ENCODE results near the gene CLPX. TPM values are rescaled to one million over a fixed set of nuclear protein-coding genes. Genes with fewer than 3 reads are reported as not detected.
"Not testable (repeated sequence)": the region's sequence is repeated elsewhere in the genome, so short reads cannot be mapped to it uniquely, and the experiment has no call there.

CLPX gene
- total RNA-seq, 2 donors from 2014 or later = 39.0 to 63.5 TPM

- Mint-ChIP-seq H3K36me3 (no peaks in the 10 kb centered on the region), H3K4me1 (ENCODE audit: low read depth in 2 of 2) (no peaks in the 10 kb centered on the region), H3K27me3 (no peaks in the 10 kb centered on the region), H3K27ac (no peak overlapping the region), H3K4me3 (no peak overlapping the region), H3K9me3 (no peaks in the 10 kb centered on the region)
- ATAC-seq = no peak
- DNase-seq (ENCODE audit: low spot score) = no peak
Observed at GRCh38 chr15:65196637-65197336, 11.6 kb upstream of the CLPX start.

- DNase-seq (ENCODE audit: low spot score) = no peak
- Mint-ChIP-seq H3K4me3 (no peak overlapping the region), H3K27me3 (no peaks in the 10 kb centered on the region), H3K9me3 (no peaks in the 10 kb centered on the region), H3K27ac (no peak overlapping the region), H3K36me3 (no peaks in the 10 kb centered on the region), H3K4me1 (ENCODE audit: low read depth in 2 of 2) (no peaks in the 10 kb centered on the region)
- ATAC-seq = no peak
Observed at GRCh38 chr15:65195548-65195923, 10.4 kb upstream of the CLPX start.

GRCh38 chr15:65194826-65195547 lies 9.8 kb upstream of the CLPX start:
- DNase-seq (ENCODE audit: low spot score) (no peak), ATAC-seq (no peak)
- H3K9me3 Mint-ChIP-seq = no peaks in the 10 kb centered on the region
- H3K27ac Mint-ChIP-seq = no peak overlapping the region
- H3K27me3 Mint-ChIP-seq = no peaks in the 10 kb centered on the region
- no peaks in the 10 kb centered on the region for H3K4me1 Mint-ChIP-seq (ENCODE audit: low read depth in 2 of 2)
- H3K4me3 Mint-ChIP-seq = no peak overlapping the region
- no peaks in the 10 kb centered on the region for H3K36me3 Mint-ChIP-seq

GRCh38 chr15:65192016-65192415 lies 6.9 kb upstream of the CLPX start:
- H3K27me3 Mint-ChIP-seq = no peaks in the 10 kb centered on the region
- H3K27ac Mint-ChIP-seq = no peak overlapping the region
- H3K36me3 Mint-ChIP-seq = no peaks in the 10 kb centered on the region
- ATAC-seq (peak in 1 of 2 donors; percentile 32), DNase-seq (ENCODE audit: low spot score) (no peak)
- no peaks in the 10 kb centered on the region for H3K4me1 Mint-ChIP-seq (ENCODE audit: low read depth in 2 of 2)
- no peak overlapping the region for H3K4me3 Mint-ChIP-seq
- no peaks in the 10 kb centered on the region for H3K9me3 Mint-ChIP-seq

GRCh38 chr15:65189102-65189740 lies 4.1 kb upstream of the CLPX start:
- H3K4me1 Mint-ChIP-seq (ENCODE audit: low read depth in 2 of 2) = peaks cover 4 to 7% of the 10 kb centered on the region in 2 donors
- no peaks in the 10 kb centered on the region for H3K36me3 Mint-ChIP-seq
- no peak overlapping the region for H3K4me3 Mint-ChIP-seq
- H3K9me3 Mint-ChIP-seq = no peaks in the 10 kb centered on the region
- ATAC-seq = no peak
- H3K27ac Mint-ChIP-seq = peak overlapping the region in 1 of 2 donors; percentile 27
- H3K27me3 Mint-ChIP-seq = no peaks in the 10 kb centered on the region
- DNase-seq (ENCODE audit: low spot score) = no peak

- DNase-seq (ENCODE audit: low spot score); H3K9me3 Mint-ChIP-seq; H3K4me3 Mint-ChIP-seq; H3K27ac Mint-ChIP-seq; ATAC-seq; H3K27me3 Mint-ChIP-seq; H3K36me3 Mint-ChIP-seq: not testable (repeated sequence)
- H3K4me1 Mint-ChIP-seq (ENCODE audit: low read depth in 2 of 2) = peaks cover 6 to 15% of the 10 kb centered on the region in 2 donors
Observed at GRCh38 chr15:65188472-65188871, 3.3 kb upstream of the CLPX start.

- Mint-ChIP-seq H3K4me3 (peak overlapping the region; percentile 95), H3K36me3 (no peaks in the 10 kb centered on the region), H3K9me3 (no peaks in the 10 kb centered on the region), H3K27me3 (no peaks in the 10 kb centered on the region), H3K27ac (peak overlapping the region; percentile 87 to 94), H3K4me1 (ENCODE audit: low read depth in 2 of 2) (peaks cover 15 to 20% of the 10 kb centered on the region in 2 donors)
- DNase-seq (ENCODE audit: low spot score) = peak; percentile 67
- peak; percentile 12 to 45 for ATAC-seq
Observed at GRCh38 chr15:65184305-65184867, 756 bp downstream of the CLPX start.

- peak overlapping the region; percentile 87 to 94 for H3K27ac Mint-ChIP-seq
- H3K36me3 Mint-ChIP-seq = no peaks in the 10 kb centered on the region
- DNase-seq (ENCODE audit: low spot score) = no peak
- peak overlapping the region; percentile 95 for H3K4me3 Mint-ChIP-seq
- no peak for ATAC-seq
- H3K9me3 Mint-ChIP-seq = no peaks in the 10 kb centered on the region
- no peaks in the 10 kb centered on the region for H3K27me3 Mint-ChIP-seq
- H3K4me1 Mint-ChIP-seq (ENCODE audit: low read depth in 2 of 2) = peaks cover 15 to 20% of the 10 kb centered on the region in 2 donors
Observed at GRCh38 chr15:65183865-65184159, 1.3 kb downstream of the CLPX start.

GRCh38 chr15:65182538-65182937 lies 2.6 kb downstream of the CLPX start:
- Mint-ChIP-seq H3K9me3 (no peaks in the 10 kb centered on the region), H3K4me3 (peak overlapping the region; percentile 95), H3K27me3 (no peaks in the 10 kb centered on the region), H3K27ac (peak overlapping the region; percentile 87 to 94), H3K4me1 (ENCODE audit: low read depth in 2 of 2) (peaks cover 15 to 20% of the 10 kb centered on the region in 2 donors), H3K36me3 (no peaks in the 10 kb centered on the region)
- ATAC-seq = no peak
- DNase-seq (ENCODE audit: low spot score) = no peak

- ATAC-seq, H3K9me3 Mint-ChIP-seq, H3K36me3 Mint-ChIP-seq: not testable (repeated sequence)
Observed at GRCh38 chr15:65181582-65182353, 3.4 kb downstream of the CLPX start.

GRCh38 chr15:65180167-65180566 lies 5.0 kb downstream of the CLPX start:
- peaks cover 11 to 15% of the 10 kb centered on the region in 2 donors for H3K4me1 Mint-ChIP-seq (ENCODE audit: low read depth in 2 of 2)
- H3K27me3 Mint-ChIP-seq = no peaks in the 10 kb centered on the region
- ATAC-seq = no peak
- no peak for DNase-seq (ENCODE audit: low spot score)
- H3K36me3 Mint-ChIP-seq = no peaks in the 10 kb centered on the region
- no peaks in the 10 kb centered on the region for H3K9me3 Mint-ChIP-seq
- H3K4me3 Mint-ChIP-seq = no peak overlapping the region
- no peak overlapping the region for H3K27ac Mint-ChIP-seq

More at GRCh38 chr15:65181582-65182353, 3.4 kb downstream of the CLPX start:
- H3K4me1 Mint-ChIP-seq (ENCODE audit: low read depth in 2 of 2) = peaks cover 15 to 20% of the 10 kb centered on the region in 2 donors
- not testable (repeated sequence) for DNase-seq (ENCODE audit: low spot score); H3K27me3 Mint-ChIP-seq; H3K27ac Mint-ChIP-seq; H3K4me3 Mint-ChIP-seq

- DNase-seq (ENCODE audit: low spot score) (no peak), ATAC-seq (no peak)
- Mint-ChIP-seq H3K4me1 (ENCODE audit: low read depth in 2 of 2) (peaks cover 0 to 6% of the 10 kb centered on the region in 2 donors), H3K4me3 (no peak overlapping the region), H3K27ac (no peak overlapping the region), H3K9me3 (no peaks in the 10 kb centered on the region), H3K27me3 (no peaks in the 10 kb centered on the region), H3K36me3 (no peaks in the 10 kb centered on the region)
Observed at GRCh38 chr15:65177901-65178300, 7.2 kb downstream of the CLPX start.

- no peak overlapping the region for H3K4me3 Mint-ChIP-seq
- H3K27ac Mint-ChIP-seq = no peak overlapping the region
- no peak for DNase-seq (ENCODE audit: low spot score)
- H3K36me3 Mint-ChIP-seq = no peaks in the 10 kb centered on the region
- peaks cover 0 to 1% of the 10 kb centered on the region in 2 donors for H3K4me1 Mint-ChIP-seq (ENCODE audit: low read depth in 2 of 2)
- no peak for ATAC-seq
- no peaks in the 10 kb centered on the region for H3K27me3 Mint-ChIP-seq
- no peaks in the 10 kb centered on the region for H3K9me3 Mint-ChIP-seq
Observed at GRCh38 chr15:65176056-65176455, 9.1 kb downstream of the CLPX start.
